UCSD-AML1 (cell line): ENCODE measurements around the gene ARL2BP.
"Not testable (repeated sequence)": the region's sequence is repeated elsewhere in the genome, so short reads cannot be mapped to it uniquely, and the experiment has no call there.

Experiments
- DNase-seq: peaks from one replicate; lab custom pipeline; 2025; ENCODE audit not compliant: unreplicated experiment; lab: John Stamatoyannopoulos, UW

The ARL2BP gene

GRCh38 chr16:57244767-57245471, at the start of gene ARL2BP:
ARL2BP (plus strand) TSS chr16:57245259; CDS start chr16:57245368, 109 bp downstream.
- peak; percentile 99 for DNase-seq

- DNase-seq: no peak
Measured at GRCh38 chr16:57196286-57196685, 48.8 kb upstream of the ARL2BP start.

GRCh38 chr16:57196753-57197152, 48.3 kb upstream of the ARL2BP start:
- no peak for DNase-seq

GRCh38 chr16:57200321-57200720, 44.7 kb upstream of the ARL2BP start:
- not testable (repeated sequence) for DNase-seq

- not testable (repeated sequence) for DNase-seq
Measured at GRCh38 chr16:57200926-57201325, 44.1 kb upstream of the ARL2BP start.

- DNase-seq: no peak
Measured at GRCh38 chr16:57202095-57202886, 42.8 kb upstream of the ARL2BP start.

GRCh38 chr16:57203451-57203850, 41.6 kb upstream of the ARL2BP start:
- no peak for DNase-seq

GRCh38 chr16:57204675-57205074, 40.4 kb upstream of the ARL2BP start:
- DNase-seq: no peak

- no peak for DNase-seq
Measured at GRCh38 chr16:57208926-57209325, 36.1 kb upstream of the ARL2BP start.

GRCh38 chr16:57209780-57210179, 35.3 kb upstream of the ARL2BP start:
- DNase-seq: no peak

GRCh38 chr16:57213462-57213861, 31.6 kb upstream of the ARL2BP start:
- DNase-seq: no peak

- no peak for DNase-seq
Measured at GRCh38 chr16:57216968-57217367, 28.1 kb upstream of the ARL2BP start.

- DNase-seq: no peak
Measured at GRCh38 chr16:57223057-57223456, 22.0 kb upstream of the ARL2BP start.

GRCh38 chr16:57224651-57225335, 20.3 kb upstream of the ARL2BP start:
- DNase-seq: no peak

GRCh38 chr16:57225978-57226377, 19.1 kb upstream of the ARL2BP start:
- no peak for DNase-seq

- no peak for DNase-seq
Measured at GRCh38 chr16:57226701-57227621, 18.1 kb upstream of the ARL2BP start.

GRCh38 chr16:57229079-57229478, 16.0 kb upstream of the ARL2BP start:
- no peak for DNase-seq

GRCh38 chr16:57231821-57232350, 13.2 kb upstream of the ARL2BP start:
- no peak for DNase-seq

GRCh38 chr16:57233944-57234706, 10.9 kb upstream of the ARL2BP start:
- no peak for DNase-seq

- DNase-seq: no peak
Measured at GRCh38 chr16:57234707-57235092, 10.4 kb upstream of the ARL2BP start.
